Calu3 (cell line): ENCODE data around the gene LZTS2. TPM values are rescaled to one million over a fixed set of nuclear protein-coding genes. Genes with fewer than 3 reads are reported as not detected.
A peak's percentile ranks its signal among the peaks of the same experiment; 100 is the strongest.

Experiments
- BruUV-seq: library from RNA; stranded (reverse); fragments of 400-500 nt; replicated peaks from 2 replicates; lab custom pipeline; 2021; lab: Mats Ljungman, UMichigan
- CTCF ChIA-PET: fragments of 300-600 bp; sonication (Branson Sonifier 250); formaldehyde crosslinking; loops from one replicate; lab custom pipeline; 2022; ENCODE audit warnings: antibody characterized with exemption; lab: Charles Lee
- DNase-seq: peaks from one replicate; pipeline ENCODE4 v3.0.0; 2022
- H3K27ac Mint-ChIP-seq: one replicate; pipeline ENCODE4 v1.8.0; 2022; ENCODE audit warnings: mixed read lengths; ENCODE audit not compliant: unreplicated experiment
- H3K27me3 Mint-ChIP-seq: one replicate; pipeline ENCODE4 v1.8.0; 2022; ENCODE audit warnings: mixed read lengths; ENCODE audit not compliant: unreplicated experiment
- H3K36me3 Mint-ChIP-seq: one replicate; pipeline ENCODE4 v1.8.0; 2022; ENCODE audit warnings: mild to moderate bottlenecking, moderate library complexity, mixed read lengths; ENCODE audit not compliant: insufficient read depth, unreplicated experiment
- H3K4me1 Mint-ChIP-seq: one replicate; pipeline ENCODE4 v1.8.0; 2022; ENCODE audit warnings: mild to moderate bottlenecking, low read depth, mixed read lengths; ENCODE audit not compliant: unreplicated experiment
- H3K4me3 Mint-ChIP-seq: one replicate; pipeline ENCODE4 v1.8.0; 2022; ENCODE audit warnings: mild to moderate bottlenecking, low read depth, moderate library complexity, mixed read lengths; ENCODE audit not compliant: unreplicated experiment
- H3K9me3 Mint-ChIP-seq: one replicate; pipeline ENCODE4 v1.8.0; 2022; ENCODE audit warnings: low read depth, mixed read lengths; ENCODE audit not compliant: unreplicated experiment
- intact Hi-C: fragments of 100-400 bp; cut with micrococcal nuclease; formaldehyde crosslinking; loops from one replicate; pipeline ENCODE4 v1.10.0; 2022; ENCODE audit not compliant: unreplicated experiment
- total RNA-seq: library from RNA; stranded (reverse); gene quantifications from 2 replicates; pipeline ENCODE4 v1.2.3, GENCODE V29; 2022
- TF ChIP-seq, protein P1 (sequence below): fragments of 200-600 bp; IDR thresholded peaks from one replicate; pipeline ENCODE4 v1.8.0; 2022; ENCODE audit warnings: antibody characterized with exemption; ENCODE audit not compliant: unreplicated experiment

Gene LZTS2
- total RNA-seq, 1 experiment from 2014 or later = 23.7 TPM

GRCh38 chr10:100965820-100966219, 33.8 kb upstream of the LZTS2 start:
- Mint-ChIP-seq H3K4me3 (no peak overlapping the region), H3K36me3 (peaks cover 21% of the 10 kb centered on the region), H3K4me1 (peaks cover 6% of the 10 kb centered on the region), H3K27me3 (no peaks in the 10 kb centered on the region), H3K9me3 (no peaks in the 10 kb centered on the region), H3K27ac (no peak overlapping the region)
- no TSS peak for BruUV-seq
- CTCF ChIA-PET = no interaction called here
- TF ChIP-seq, protein P1, sequence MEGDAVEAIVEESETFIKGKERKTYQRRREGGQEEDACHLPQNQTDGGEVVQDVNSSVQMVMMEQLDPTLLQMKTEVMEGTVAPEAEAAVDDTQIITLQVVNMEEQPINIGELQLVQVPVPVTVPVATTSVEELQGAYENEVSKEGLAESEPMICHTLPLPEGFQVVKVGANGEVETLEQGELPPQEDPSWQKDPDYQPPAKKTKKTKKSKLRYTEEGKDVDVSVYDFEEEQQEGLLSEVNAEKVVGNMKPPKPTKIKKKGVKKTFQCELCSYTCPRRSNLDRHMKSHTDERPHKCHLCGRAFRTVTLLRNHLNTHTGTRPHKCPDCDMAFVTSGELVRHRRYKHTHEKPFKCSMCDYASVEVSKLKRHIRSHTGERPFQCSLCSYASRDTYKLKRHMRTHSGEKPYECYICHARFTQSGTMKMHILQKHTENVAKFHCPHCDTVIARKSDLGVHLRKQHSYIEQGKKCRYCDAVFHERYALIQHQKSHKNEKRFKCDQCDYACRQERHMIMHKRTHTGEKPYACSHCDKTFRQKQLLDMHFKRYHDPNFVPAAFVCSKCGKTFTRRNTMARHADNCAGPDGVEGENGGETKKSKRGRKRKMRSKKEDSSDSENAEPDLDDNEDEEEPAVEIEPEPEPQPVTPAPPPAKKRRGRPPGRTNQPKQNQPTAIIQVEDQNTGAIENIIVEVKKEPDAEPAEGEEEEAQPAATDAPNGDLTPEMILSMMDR = no peak
- intact Hi-C loops = loop anchor here (5.0 kb wide), 1 partner anchor 46 kb away; no protein-coding TSS in a partner anchor
- no peak for DNase-seq

DNA sequence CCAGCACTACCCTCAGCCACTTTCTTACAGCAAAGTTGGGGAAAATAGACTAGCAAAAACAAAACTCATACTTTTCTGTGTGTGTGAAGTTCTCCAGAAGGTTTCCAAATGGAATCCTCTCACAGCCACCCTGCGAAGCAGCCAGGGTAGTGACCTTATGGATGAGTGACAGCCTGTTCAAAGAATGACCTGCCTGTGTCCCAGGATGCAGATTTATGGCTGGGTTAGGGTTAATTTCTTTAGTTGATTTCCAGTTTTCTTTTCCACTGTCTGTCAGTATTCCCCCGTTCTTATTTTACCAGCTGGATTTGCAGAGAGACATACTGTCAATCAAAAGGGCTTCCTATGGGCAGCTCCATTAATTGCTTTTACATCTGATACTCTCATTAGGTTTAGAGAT, 32.7 kb upstream of the LZTS2 start:
- TF ChIP-seq, protein P1 = no peak
- DNase-seq = no peak
- Mint-ChIP-seq H3K36me3 (peaks cover 24% of the 10 kb centered on the region), H3K27me3 (no peaks in the 10 kb centered on the region), H3K27ac (no peak overlapping the region), H3K4me3 (no peak overlapping the region), H3K4me1 (peaks cover 16% of the 10 kb centered on the region), H3K9me3 (no peaks in the 10 kb centered on the region)
- no TSS peak for BruUV-seq
- intact Hi-C loops = loop anchor here (5.0 kb wide), 1 partner anchor 45 kb away; no protein-coding TSS in a partner anchor
- CTCF ChIA-PET = interaction anchor here (0.5 to 1.5 kb wide), 2 partner anchors 9 to 48 kb away, joined by 3 to 4 read pairs; no protein-coding TSS in a partner anchor

- no peak overlapping the region for H3K27ac Mint-ChIP-seq
- H3K4me3 Mint-ChIP-seq = no peak overlapping the region
- peaks cover 19% of the 10 kb centered on the region for H3K4me1 Mint-ChIP-seq
- no peak for DNase-seq
- no peaks in the 10 kb centered on the region for H3K27me3 Mint-ChIP-seq
- peaks cover 24% of the 10 kb centered on the region for H3K36me3 Mint-ChIP-seq
- CTCF ChIA-PET = interaction anchor here (0.5 to 1.5 kb wide), 2 partner anchors 9 to 48 kb away, joined by 3 to 4 read pairs; no protein-coding TSS in a partner anchor
- intact Hi-C loops = loop anchor here (5.0 kb wide), 1 partner anchor 45 kb away; no protein-coding TSS in a partner anchor
- TF ChIP-seq, protein P1 = no peak
- no peaks in the 10 kb centered on the region for H3K9me3 Mint-ChIP-seq
- no TSS peak for BruUV-seq
Measured at GRCh38 chr10:100967332-100967731, 32.3 kb upstream of the LZTS2 start.

- H3K4me3 Mint-ChIP-seq = peak overlapping the region; percentile 80
- TF ChIP-seq, protein P1 = no peak
- CTCF ChIA-PET = interaction anchor here (1.5 kb wide), 1 partner anchor 10 kb away, joined by 3 read pairs; no protein-coding TSS in a partner anchor
- no peaks in the 10 kb centered on the region for H3K9me3 Mint-ChIP-seq
- no peaks in the 10 kb centered on the region for H3K27me3 Mint-ChIP-seq
- H3K27ac Mint-ChIP-seq = peak overlapping the region; percentile 57
- no TSS peak for BruUV-seq
- H3K36me3 Mint-ChIP-seq = peaks cover 24% of the 10 kb centered on the region
- H3K4me1 Mint-ChIP-seq = peaks cover 19% of the 10 kb centered on the region
- no peak for DNase-seq
- intact Hi-C loops = loop anchor here (5.0 kb wide), 1 partner anchor 44 kb away; no protein-coding TSS in a partner anchor
Measured at GRCh38 chr10:100968062-100968736, 31.4 kb upstream of the LZTS2 start.
